ACC112 (cell line): ENCODE measurements around the gene HES6.

Experiments
- H2AFZ ChIP-seq: fragments of 200-600 bp; sonication (generic); one replicate; pipeline ENCODE4 v1.6.0; 2017; ENCODE audit warnings: antibody characterized with exemption, low read length; ENCODE audit not compliant: unreplicated experiment
- H3K27ac ChIP-seq: fragments of 200-600 bp; sonication (generic); 2 replicates; pipeline ENCODE4 v1.5.1; 2014; ENCODE audit warnings: low read depth, mild to moderate bottlenecking, antibody characterized with exemption, low read length, moderate library complexity
- H3K27me3 ChIP-seq: fragments of 200-600 bp; sonication (generic); 2 replicates; pipeline ENCODE4 v1.6.1; 2014; ENCODE audit warnings: mild to moderate bottlenecking, antibody characterized with exemption, low read length, moderate library complexity, mixed read lengths; ENCODE audit not compliant: insufficient read depth
- H3K36me3 ChIP-seq: fragments of 200-600 bp; sonication (generic); 2 replicates; pipeline ENCODE4 v1.6.1; 2016; ENCODE audit warnings: mild to moderate bottlenecking, antibody characterized with exemption, low read length, moderate library complexity, mixed read lengths; ENCODE audit not compliant: insufficient read depth
- H3K4me1 ChIP-seq: fragments of 200-600 bp; sonication (generic); one replicate; pipeline ENCODE4 v1.6.1; 2016; ENCODE audit warnings: low read length, mixed read lengths; ENCODE audit not compliant: insufficient read depth, unreplicated experiment, control insufficient read depth
- H3K4me3 ChIP-seq: fragments of 200-600 bp; sonication (generic); 2 replicates; pipeline ENCODE4 v1.5.1; 2014; ENCODE audit warnings: mild to moderate bottlenecking, low read depth, low read length
- H3K79me2 ChIP-seq: fragments of 200-600 bp; sonication (generic); one replicate; pipeline ENCODE4 v1.6.0; 2016; ENCODE audit warnings: low read length; ENCODE audit not compliant: control insufficient read depth, unreplicated experiment, insufficient read depth

HES6 gene

GRCh38 chr2:238239863-238240756 lies at the start of gene HES6:
Gene HES6, minus strand, starts transcription at chr2:238240038. Its CDS starts 133 bp downstream, at chr2:238239905.
- Histone ChIP-seq H3K4me1 (no peaks in the 10 kb centered on the region), H2AFZ (peak within 1 kb of the TSS; percentile 75), H3K27ac (no peak within 1 kb of the TSS), H3K79me2 (no peaks in the 10 kb centered on the region), H3K4me3 (peak within 1 kb of the TSS; percentile 79), H3K36me3 (no peaks in the 10 kb centered on the region), H3K27me3 (peaks cover 63% of the 10 kb centered on the region)

- Histone ChIP-seq H3K27me3 (peaks cover 4% of the 10 kb centered on the region), H3K36me3 (no peaks in the 10 kb centered on the region), H3K27ac (no peak overlapping the region), H3K4me3 (peak overlapping the region; percentile 81), H3K4me1 (peaks cover 29% of the 10 kb centered on the region), H2AFZ (no peak overlapping the region), H3K79me2 (peaks cover 3% of the 10 kb centered on the region)
Measured at GRCh38 chr2:238289574-238289973, 49.7 kb upstream of the HES6 start.

- H2AFZ ChIP-seq: peak overlapping the region; percentile 61
- H3K36me3 ChIP-seq: no peaks in the 10 kb centered on the region
- H3K4me1 ChIP-seq: peaks cover 29% of the 10 kb centered on the region
- peak overlapping the region; percentile 57; the same call in 1 of the 2 replicates for H3K27ac ChIP-seq
- H3K79me2 ChIP-seq: peaks cover 3% of the 10 kb centered on the region
- no peaks in the 10 kb centered on the region for H3K27me3 ChIP-seq
- peak overlapping the region; percentile 81 for H3K4me3 ChIP-seq
Measured at GRCh38 chr2:238288650-238289573, 49.1 kb upstream of the HES6 start.

- no peaks in the 10 kb centered on the region for H3K36me3 ChIP-seq
- H3K79me2 ChIP-seq: peaks cover 3% of the 10 kb centered on the region
- no peaks in the 10 kb centered on the region for H3K27me3 ChIP-seq
- peaks cover 29% of the 10 kb centered on the region for H3K4me1 ChIP-seq
- peak within 1 kb of the TSS; percentile 81 for H3K4me3 ChIP-seq
- H3K27ac ChIP-seq: peak within 1 kb of the TSS; percentile 84
- peak within 1 kb of the TSS; percentile 61 for H2AFZ ChIP-seq
Measured at GRCh38 chr2:238287737-238288649, 48.2 kb upstream of the HES6 start, which contains the start of gene PER2. Gene PER2, minus strand, starts transcription at chr2:238288610. Its CDS starts 10,674 bp downstream, at chr2:238277936.

- peak overlapping the region; percentile 15 for H3K4me3 ChIP-seq
- H3K27me3 ChIP-seq: no peaks in the 10 kb centered on the region
- peak overlapping the region; percentile 84 for H3K27ac ChIP-seq
- H2AFZ ChIP-seq: no peak overlapping the region
- no peaks in the 10 kb centered on the region for H3K36me3 ChIP-seq
- peaks cover 3% of the 10 kb centered on the region for H3K79me2 ChIP-seq
- H3K4me1 ChIP-seq: peaks cover 29% of the 10 kb centered on the region
Measured at GRCh38 chr2:238286987-238287736, 47.3 kb upstream of the HES6 start.

- Histone ChIP-seq H3K4me3 (peak overlapping the region; percentile 15; the same call in 1 of the 2 replicates), H3K27ac (peak overlapping the region; percentile 84), H3K27me3 (no peaks in the 10 kb centered on the region), H2AFZ (no peak overlapping the region), H3K79me2 (peaks cover 3% of the 10 kb centered on the region), H3K36me3 (no peaks in the 10 kb centered on the region), H3K4me1 (peaks cover 29% of the 10 kb centered on the region)
Measured at GRCh38 chr2:238286551-238286950, 46.7 kb upstream of the HES6 start.

GRCh38 chr2:238286095-238286494 lies 46.3 kb upstream of the HES6 start:
- Histone ChIP-seq H3K27ac (peak overlapping the region; percentile 84), H3K36me3 (no peaks in the 10 kb centered on the region), H3K4me1 (peaks cover 29% of the 10 kb centered on the region), H2AFZ (no peak overlapping the region), H3K4me3 (no peak overlapping the region), H3K27me3 (no peaks in the 10 kb centered on the region), H3K79me2 (peaks cover 3% of the 10 kb centered on the region)

- Histone ChIP-seq H3K4me1 (peaks cover 29% of the 10 kb centered on the region), H3K4me3 (peak overlapping the region; percentile 40; the same call in 1 of the 2 replicates), H2AFZ (no peak overlapping the region), H3K27ac (peak overlapping the region; percentile 84), H3K27me3 (no peaks in the 10 kb centered on the region), H3K79me2 (peaks cover 3% of the 10 kb centered on the region), H3K36me3 (no peaks in the 10 kb centered on the region)
Measured at GRCh38 chr2:238285653-238286082, 45.8 kb upstream of the HES6 start.

- Histone ChIP-seq H3K4me1 (peaks cover 29% of the 10 kb centered on the region), H2AFZ (no peak overlapping the region), H3K4me3 (peak overlapping the region; percentile 40; the same call in 1 of the 2 replicates), H3K36me3 (no peaks in the 10 kb centered on the region), H3K79me2 (peaks cover 3% of the 10 kb centered on the region), H3K27me3 (no peaks in the 10 kb centered on the region), H3K27ac (peak overlapping the region; percentile 84)
Measured at GRCh38 chr2:238284802-238285515, 45.1 kb upstream of the HES6 start.
